Fibroblast of skin of left quadriceps (primary cell): ENCODE results near the gene GRID1.

Experiments used
- DNase-seq, 2 experiments: peaks; one replicate each; pipeline ENCODE4 v3.0.0-alpha.2; 2013; ENCODE audit warnings: low read depth in 2 of 2

The GRID1 gene

DNA sequence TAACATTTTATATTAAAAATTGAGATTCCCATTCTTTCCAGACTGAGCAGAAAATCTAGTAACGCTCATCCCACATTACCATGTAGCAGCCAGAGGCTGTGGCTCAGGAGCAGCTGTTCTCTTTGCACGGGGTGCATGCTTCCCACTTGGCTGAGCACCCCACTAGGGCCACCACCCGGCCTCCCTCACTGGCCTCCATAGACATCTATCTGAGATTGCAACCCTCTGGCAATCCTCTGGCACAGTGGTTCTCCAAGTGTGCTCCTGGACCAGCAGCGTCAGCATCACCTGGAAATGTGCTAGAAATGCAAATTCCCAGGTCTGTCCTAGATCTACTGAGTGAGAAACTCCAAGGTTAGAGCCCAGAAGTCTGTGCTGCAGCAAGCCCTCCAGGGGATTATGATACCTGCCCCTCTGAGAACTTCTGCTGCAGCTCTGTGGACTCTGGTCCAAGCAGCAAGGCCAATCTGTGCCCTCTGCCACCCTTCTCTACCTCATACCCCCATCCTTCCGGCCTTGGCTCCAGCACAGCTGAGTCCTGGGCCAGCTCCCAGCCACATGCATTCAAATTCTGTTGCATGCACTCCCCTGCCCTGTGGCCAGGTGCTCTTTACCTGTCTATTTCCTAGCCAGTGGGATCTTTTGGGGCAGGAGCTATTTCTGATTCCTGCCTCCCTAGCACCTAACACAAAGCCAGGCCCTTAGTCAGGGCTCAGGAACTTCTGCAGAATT lies 301.5 kb downstream of the GRID1 start:
- no peak for DNase-seq

DNA sequence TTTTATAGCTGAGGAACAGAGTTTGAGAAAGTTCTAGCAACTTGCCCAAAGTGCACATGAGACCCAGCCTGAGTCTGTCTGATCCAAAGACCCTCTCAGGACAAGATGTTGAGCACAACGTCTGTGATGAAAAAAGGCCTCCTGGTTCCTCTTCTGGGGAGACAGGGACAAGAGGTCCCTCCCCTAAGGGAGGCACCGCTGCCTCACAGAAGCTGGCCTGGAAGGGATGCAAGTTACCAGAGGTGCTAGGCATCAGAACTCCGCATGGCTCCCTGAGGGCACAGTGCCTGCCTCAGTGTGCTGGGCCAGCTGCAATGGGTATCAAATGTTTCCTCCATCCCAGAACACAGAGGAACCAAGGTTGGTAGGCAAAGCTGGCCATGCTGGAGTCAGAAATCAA lies 302.4 kb downstream of the GRID1 start:
- no peak for DNase-seq

DNA sequence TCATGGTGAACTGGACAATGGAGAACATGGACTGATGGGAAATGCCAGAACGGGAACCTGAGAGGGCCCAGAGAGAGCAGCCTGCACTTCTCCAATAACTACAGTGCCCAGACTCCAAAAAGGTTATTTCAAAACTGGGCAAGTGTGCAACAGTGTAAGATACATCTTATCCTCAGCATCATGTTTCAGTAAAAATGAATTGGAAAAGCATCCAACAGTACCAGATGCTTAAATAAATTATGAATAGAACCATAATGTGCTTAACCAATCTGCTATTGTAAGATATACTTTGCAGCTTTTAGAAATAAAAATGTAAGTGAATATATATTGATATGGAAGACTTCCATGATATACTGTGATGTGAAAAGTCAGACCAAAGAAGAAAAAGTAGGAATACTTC lies 303.3 kb downstream of the GRID1 start:
- no peak for DNase-seq

DNA sequence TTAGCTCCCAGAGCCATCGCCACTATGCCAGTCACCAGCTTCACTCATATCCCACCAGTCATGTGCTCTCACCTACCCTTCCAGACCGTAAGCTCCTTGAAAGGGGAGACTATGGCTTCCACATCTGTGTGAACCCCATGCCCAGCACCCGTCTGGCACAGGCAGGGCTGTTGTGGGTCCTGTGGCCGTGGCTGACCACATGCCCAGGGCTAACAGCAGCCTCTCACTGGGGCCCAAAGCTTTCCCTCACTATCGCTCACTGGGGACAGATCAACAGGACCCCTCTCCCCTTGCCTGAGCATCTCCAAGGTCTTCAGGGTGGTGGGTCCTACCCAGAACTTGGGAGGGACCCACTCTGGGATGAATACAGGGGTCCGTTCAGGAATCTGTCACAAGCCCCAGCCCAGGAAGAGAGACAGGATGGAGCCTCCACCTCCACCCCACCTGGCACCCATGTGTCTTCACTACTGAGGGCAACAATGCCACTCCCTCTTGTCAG lies 303.9 kb downstream of the GRID1 start:
- no peak for DNase-seq

DNA sequence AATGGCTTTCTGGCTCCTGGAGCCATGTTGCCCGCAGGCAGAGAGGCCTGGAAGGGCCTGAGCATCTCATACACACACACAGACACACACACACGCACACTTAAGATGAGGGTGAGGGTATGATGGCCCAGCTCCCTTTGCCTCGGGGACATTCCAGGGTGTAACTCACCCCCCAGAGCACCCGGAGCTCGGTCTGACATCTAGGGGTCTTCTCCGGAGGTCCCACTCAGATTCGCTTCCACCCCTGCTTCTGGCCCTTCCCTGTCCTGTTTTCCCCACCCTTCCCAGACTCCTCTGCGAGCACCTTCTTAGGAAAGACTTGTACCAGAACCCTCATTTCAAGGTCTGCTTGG lies 304.4 kb downstream of the GRID1 start:
- DNase-seq, result no peak

DNA sequence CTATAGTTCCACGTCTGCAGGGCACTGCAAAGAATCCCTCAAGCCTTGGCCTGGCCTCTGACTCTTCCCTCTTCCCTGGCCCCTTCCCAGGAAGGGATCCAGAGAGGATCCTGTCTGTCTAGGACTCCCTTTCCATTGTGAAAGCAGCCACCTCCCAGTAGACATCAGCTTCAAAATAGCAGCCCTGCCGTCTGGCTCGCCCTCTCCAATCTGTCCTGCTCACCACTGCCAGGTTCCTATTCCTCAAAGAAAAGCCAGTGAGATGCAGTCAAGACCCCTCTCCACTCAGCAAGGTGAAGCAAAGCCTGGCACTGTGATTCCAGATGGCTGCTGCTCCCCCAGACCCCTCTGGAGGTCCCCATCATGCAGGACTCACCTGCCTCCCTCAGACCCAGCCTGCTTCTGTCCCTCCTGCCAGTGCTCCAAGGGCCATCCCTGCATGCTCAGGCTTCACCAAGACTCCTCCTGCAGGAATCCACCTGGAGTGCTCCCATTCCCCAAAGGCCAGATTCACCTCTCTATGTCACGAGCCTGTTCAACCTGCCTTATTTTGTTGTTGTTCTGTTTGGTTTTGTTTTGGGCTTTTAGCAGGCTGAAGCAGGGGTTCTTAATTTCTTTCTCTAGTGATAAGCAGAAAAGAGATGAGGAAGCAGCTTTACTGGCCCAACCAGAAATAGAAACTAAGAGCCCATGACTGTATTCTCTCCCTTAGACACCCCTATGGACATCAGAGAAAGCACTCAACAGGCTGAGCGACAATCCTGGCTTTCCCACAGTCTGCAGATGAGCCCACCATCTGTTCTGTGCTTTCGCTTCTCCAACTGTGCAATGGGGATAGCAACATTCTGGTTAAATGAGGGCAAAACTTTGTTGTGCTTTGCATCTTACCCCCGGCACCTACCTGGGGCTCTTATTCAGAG lies 305.1 kb downstream of the GRID1 start:
- DNase-seq, result no peak

DNA sequence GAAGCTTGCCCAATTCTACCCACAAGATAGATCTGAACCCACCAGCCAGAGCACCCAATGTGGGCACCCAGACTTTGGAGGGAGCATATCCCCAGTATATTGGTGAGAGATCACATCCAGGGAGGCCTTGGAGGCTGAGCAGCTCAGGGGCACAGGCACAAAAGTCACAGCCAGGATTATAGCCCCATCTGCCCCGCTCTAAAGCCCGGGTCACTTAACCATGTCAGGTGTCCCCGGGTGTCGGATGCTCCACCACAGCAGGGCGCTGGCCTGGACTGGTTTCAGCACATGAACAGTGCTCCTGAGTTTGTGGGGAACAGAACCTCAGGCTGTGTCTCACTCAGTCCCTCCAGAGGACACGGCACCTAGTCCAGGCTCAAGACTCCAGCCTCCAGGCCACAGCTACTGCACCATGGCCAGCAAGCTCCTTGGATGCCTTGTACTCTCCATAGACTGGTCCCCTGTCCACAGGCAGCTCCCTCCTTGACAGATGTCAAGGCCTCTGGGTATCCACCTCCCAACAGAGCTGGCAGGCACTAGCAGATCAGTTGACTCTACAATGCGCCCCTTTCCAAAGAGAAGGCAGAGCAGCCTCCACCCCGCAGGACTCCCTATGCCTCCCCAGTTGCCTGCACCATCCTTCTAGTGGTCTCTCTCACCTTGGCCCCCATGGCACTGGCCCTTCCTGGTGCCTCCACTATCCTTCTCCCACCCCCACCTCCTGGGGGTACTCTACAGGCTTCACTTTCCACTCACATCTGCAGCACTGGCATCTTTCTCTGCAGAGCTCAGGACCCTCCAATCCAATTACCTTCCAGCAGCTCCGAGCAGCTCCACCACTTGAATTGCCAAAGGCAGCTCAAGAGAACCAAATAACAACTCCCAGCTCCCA lies 306.0 kb downstream of the GRID1 start:
- no peak for DNase-seq

DNA sequence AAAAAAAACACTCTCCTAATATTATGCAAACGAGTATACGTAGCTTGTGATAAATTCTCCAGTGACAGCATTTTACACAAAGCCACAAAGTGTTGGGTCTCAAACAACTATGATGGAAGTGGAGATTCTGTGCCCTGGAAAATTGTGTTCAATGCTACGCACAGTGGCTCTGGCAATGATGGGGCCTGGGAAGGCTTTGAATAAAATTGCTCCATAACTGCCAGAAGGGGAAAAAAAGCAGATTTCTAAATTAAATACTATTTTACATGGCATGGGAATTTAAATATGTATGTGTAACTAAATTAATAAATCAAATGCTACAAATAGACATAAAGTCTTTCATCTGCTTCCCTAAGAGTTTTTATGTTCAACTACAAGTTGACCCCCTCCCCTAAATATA lies 306.7 kb downstream of the GRID1 start:
- DNase-seq, result no peak

DNA sequence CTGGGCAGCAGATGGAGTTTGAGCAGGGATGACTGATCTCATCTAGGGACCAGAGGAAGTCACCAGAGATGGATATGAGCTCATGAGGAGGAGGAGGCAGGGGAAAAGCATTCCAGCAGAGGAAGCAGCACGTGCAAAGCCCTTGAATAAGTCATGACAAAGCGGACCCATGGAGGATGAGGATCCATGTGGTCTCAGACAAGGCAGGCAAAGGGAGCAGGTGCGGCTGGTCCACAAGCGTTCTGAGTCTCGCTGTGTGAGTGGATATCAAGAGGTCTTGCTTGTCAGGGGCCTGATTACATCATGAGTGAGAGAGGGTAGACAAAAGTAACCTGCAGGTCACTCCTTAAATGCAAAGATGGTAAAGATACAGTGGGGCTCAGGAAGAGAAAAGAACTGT lies 307.6 kb downstream of the GRID1 start:
- no peak for DNase-seq

DNA sequence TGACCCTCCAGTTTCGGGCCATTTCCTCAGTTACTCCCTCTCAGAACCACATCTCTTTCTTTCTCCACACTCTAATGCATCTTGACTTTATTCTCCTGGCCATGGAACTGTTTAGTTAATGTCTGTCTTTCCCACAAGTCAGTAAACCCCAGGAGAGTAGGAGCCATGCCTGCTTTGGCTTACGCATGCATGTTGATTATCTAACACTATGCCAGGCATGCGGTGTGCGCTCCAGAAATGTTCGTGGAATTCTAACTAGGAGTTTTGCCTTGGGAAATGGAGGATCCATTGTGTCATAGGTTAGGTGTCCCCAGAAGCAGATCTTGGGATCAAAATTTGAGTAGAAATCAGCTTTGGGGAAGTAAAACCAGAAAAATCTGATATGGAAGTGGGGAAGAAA lies 308.9 kb downstream of the GRID1 start:
- no peak for DNase-seq

DNA sequence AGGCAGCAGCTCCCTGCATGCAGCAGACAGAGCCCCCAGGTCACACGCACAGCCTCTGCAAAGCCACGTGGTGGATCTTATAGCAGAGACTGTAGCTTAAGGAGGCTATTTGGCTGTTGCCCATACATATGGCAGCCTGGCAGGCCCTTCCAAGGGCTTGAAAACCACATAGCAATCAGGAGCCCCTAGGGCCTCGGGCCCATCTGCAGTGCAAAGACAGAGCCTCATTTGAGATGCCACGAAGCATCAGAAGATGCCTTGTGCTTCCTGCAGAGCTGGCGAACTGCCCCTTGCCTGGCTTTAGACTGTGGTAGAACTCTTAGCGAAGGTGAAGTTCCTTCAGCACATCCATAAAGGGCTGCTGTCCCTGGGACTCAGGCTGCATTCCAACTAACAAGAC lies 309.9 kb downstream of the GRID1 start:
- DNase-seq, result no peak

DNA sequence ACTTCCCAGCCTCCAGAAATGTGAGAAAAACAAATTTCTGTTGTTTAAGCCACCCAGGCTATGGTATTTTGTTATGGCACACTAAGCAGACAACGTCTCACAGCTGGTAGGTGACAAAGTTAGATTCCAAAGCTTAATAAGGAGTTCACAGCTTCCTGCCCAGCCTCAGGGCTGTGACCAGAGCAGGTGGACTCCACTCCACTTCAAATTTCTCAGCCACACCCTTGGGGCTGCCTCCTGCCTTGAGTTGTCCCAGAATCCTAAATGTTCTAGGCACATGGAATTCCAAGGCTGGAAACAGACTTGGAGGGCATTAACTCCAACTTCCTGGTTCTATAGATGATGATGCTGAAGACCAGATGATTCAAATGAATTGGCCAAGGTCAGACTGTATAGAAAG lies 310.7 kb downstream of the GRID1 start:
- no peak for DNase-seq

DNA sequence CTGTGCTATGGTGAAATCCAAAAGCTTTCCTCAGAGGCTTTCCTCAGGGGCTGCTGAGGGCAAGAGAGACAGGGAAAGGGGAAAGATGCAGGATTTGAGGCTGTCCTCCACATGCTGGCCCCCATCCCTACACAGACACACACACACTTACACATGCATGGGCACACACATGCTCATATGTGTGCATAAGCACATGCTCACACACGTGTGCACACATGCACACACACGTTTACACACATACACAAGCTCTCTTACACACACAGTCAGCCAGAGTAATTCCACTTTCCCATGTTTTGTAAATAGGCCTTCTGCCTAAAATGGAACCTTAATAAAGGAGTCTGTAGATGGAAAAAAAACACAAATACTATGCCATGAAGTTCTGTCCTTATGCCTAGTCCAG lies 312.9 kb downstream of the GRID1 start:
- DNase-seq, result no peak

DNA sequence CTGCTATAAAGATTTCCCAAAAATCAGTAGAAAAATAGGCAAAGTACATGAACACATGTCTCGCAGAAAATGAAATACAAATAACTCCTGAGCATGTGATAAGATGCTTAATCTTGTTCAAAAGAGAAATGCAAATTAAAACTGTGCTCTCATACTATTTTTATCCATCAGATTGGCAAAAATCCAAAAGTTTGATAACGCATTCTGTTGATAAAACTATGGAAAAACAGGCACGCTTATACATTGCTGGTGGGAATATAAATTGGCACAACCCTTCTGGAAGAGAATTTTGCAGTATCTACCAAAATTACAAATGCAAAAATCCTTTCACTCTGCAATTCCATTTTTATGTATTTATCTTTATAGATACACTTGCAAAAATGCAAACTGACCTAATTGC lies 315.0 kb downstream of the GRID1 start:
- no peak for DNase-seq

DNA sequence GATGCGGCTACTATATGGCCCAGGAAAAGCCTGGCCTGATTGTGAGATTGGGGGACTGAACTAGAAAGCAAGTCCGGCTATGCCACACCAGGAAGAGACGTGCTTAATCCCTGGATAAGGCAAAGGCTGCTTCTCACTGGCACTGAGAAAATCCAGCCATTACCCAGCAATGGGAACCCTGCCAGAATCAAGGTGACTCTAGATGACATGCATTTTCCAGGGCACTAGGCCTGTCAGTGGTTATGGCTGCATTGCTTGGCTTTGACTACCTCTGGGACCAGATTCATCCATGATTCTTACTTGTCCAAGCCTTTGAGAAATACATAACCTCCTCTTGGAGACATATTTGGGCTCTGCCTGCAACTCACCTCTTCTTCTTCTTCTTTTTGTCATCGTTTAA lies 317.2 kb downstream of the GRID1 start:
- no peak for DNase-seq

DNA sequence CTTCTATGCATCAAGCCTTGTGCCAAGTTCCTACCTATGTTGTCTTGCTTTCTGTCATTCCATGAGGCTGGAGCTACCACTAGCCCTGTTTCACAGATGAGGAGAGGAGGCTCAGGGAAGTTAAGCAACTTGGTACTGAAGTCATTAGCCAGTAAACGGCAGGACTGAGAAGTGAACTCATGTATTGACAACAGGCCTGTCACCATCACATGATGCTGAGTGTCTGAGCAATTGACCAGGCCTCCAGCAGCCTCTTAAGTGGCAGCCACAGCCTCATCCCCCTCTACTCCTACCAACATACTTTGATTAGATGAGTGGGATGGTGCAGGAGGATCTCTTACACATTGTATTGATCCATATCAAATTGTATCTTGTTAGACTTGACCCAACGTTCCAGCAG lies 317.6 kb downstream of the GRID1 start:
- DNase-seq, result no peak

DNA sequence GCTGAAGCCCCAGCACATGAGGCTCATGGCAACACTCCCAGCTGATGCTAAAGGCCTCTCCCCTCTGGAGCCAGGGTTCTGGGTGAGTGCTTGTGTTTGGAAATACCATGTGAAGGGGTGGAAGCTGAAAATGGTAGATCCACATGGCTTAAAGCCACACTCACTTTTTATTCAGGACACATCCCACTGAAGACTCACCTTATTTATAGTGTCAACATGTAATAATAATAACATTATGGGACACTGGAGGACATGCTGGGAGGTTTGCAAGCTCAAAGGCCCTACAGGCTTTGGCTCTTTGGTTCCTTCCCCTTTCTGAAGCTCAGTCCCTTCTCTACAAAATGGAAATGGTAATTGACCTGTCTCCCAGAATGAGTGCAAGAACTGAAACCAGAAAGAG lies 318.0 kb downstream of the GRID1 start:
- DNase-seq, result no peak

DNA sequence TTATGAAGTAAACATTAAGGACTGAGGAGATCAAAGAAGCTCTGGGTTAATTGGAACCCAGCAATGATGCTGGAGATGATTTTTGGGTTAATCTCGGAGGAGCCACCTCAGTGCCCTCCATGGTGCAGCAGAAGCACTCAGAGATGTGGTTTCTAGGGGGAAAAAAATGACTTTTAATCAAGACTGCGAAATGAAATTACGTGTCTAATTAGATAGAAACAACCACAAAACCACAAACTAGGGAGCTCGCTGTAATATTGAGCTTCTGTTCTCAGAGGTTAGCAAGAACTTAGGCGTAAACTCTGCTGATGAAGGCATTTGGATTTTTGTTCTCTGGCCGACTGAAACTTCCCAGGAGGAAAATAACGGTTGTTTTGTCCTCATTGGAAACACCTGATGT lies 319.0 kb downstream of the GRID1 start:
- no peak for DNase-seq

DNA sequence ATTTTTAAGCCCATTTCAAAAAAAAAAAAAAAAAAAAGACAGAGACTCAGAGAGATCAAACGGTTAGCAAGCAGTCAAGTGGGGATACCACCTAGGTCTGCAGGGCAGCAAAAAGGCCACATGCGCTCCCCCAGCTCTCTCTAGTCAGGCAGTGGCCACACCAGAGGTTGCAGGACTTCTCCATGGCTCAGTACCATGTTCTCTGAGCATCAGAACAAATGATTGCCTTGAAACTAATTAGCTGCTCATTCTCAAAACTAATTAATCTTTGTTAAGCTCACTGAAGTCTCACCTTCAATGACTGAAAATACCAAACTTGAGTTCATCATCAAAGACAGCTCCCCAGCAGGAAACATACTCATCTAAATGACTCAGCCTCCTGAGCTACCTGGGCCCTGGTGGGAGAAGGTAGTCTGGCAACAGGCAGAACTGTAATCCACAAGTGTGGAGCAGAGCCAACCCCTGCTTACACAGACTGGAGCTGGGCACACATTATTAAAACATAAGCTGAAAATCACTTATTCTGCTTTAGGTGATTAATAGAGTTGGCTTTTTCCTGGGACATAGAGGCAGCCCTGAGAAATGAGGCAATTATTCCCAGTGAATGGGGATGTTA lies 319.6 kb downstream of the GRID1 start:
- DNase-seq, result no peak

DNA sequence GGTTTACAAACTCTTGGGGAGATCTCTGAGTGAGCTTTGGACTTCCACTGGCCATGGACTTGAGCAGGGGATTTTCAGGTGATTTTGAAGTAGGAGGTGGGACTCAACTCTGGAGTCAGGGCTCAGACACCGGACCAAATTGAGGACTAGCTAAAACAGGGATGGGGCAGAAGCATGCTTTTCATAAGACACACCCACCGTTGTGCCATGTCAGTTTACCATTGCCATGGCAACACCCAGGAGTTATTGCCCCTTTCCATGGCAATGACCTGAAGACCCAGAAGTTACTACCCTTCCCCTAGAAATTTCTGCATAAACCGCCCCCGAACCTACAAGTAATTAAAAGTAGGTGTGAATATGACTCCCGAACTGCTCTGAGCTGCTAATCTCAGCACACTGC lies 320.7 kb downstream of the GRID1 start:
- no peak for DNase-seq

DNA sequence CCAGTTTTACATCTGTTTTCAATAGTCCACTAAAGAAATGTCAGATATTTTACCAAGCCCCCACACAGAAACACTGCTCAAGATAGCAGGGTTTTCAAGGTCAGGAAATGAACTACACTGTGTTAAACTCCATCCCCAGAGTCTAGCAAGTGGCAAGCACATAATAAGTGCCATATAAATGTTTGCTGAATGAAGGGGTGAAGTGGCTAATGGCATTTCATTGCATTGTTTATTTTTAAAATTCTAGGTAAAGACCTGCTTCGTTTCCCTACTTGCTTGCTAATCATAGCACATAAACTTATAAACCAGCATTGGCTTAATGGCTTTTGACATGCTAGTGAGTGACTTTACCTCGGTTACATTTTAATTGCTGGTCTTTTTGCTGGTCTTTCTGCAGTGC lies 322.6 kb downstream of the GRID1 start:
- DNase-seq, result no peak

DNA sequence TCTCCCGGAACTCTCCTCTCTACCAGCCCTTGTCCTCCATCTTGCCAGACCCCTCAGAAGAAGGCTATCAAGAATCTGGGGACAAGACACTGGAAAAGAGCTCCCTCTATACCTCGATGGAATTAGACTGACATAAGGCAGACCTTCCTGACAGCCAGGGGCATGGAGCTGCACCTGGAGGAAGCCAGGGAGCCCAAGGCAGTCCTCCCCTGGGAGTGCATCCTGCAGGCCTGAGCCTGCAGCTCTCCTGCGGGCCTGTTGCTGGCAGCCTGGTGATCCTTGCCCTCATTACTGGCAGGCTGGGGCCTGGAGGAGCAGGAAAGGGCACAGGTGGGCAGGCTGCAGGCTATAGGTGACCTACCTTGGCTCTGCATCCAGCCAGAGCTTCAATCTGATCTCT lies 323.4 kb downstream of the GRID1 start:
- no peak for DNase-seq
